BJ (cell line): ENCODE results near the gene COPS9. TPM values are rescaled to one million over a fixed set of nuclear protein-coding genes. Genes with fewer than 3 reads are reported as not detected.

Source experiments
- CTCF ChIA-PET: fragments of 350-600 bp; formaldehyde crosslinking; extraction: SDS; loops from one replicate; lab custom pipeline; 2021; ENCODE audit warnings: antibody characterized with exemption, inconsistent platforms; lab: Yijun Ruan, JAX
- POLR2A ChIA-PET: fragments of 300-600 bp; sonication (Branson Sonifier 250); formaldehyde crosslinking; extraction: SDS; loops from one replicate; lab custom pipeline; 2021; ENCODE audit warnings: antibody characterized with exemption; lab: Charles Lee
- DNase-seq: peaks from one replicate; pipeline ENCODE4 v3.0.0-alpha.2; 2011; ENCODE audit warnings: low read depth
- H3K27me3 ChIP-seq: 2 replicates; pipeline ENCODE4 v1.6.0; 2011; ENCODE audit warnings: low read length; ENCODE audit not compliant: control insufficient read depth, insufficient read depth
- H3K36me3 ChIP-seq: 2 replicates; pipeline ENCODE4 v1.5.1; 2011; ENCODE audit warnings: low read length; ENCODE audit not compliant: control insufficient read depth, insufficient read depth
- H3K4me3 ChIP-seq: 2 replicates; pipeline ENCODE4 v1.5.1; 2011; ENCODE audit warnings: low read depth, mild to moderate bottlenecking, control low read depth, low read length
- polyA plus RNA-seq: library from polyadenylated mRNA; depleted of rRNA; stranded (reverse); fragments of >200 nt; gene quantifications from 2 replicates; pipeline ENCODE4 v1.2.3, GENCODE V29; 2011
- TF ChIP-seq, protein P1 (sequence below): IDR thresholded peaks from 2 replicates; pipeline ENCODE4 v1.5.1; 2011; ENCODE audit warnings: low read depth, mild to moderate bottlenecking, control low read depth, inconsistent platforms, low read length, moderate library complexity; ENCODE audit not compliant: insufficient read depth

COPS9 gene
- polyA plus RNA-seq, 1 experiment = 334 TPM

DNA sequence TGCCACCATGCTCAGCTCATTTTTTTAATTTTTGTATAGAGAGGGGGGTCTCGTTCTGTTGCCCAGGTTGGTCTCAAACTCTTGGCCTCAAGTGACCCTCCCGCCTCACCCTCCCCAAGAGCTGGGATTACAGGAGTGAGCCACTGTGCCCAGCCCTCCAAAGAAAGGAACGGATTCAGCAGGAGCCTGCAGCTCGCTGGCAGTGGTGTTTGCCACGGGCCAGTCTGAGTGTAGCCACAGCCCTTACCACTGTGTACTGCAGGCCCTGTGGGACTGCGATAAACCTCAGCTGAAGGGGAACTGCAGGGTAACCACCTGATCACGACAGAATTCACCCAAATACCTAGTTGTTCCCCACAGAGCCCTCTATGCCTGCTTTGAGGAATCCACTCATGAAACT is 6.8 kb downstream of the COPS9 start:
- POLR2A ChIA-PET = no interaction called here
- CTCF ChIA-PET = interaction anchor here (1.7 kb wide), 1 partner anchor 15 kb away, joined by 7 read pairs; no protein-coding TSS in a partner anchor
- Histone ChIP-seq H3K4me3 (no peak overlapping the region), H3K27me3 (no peaks in the 10 kb centered on the region), H3K36me3 (peaks cover 32% of the 10 kb centered on the region)
- TF ChIP-seq, protein P1, sequence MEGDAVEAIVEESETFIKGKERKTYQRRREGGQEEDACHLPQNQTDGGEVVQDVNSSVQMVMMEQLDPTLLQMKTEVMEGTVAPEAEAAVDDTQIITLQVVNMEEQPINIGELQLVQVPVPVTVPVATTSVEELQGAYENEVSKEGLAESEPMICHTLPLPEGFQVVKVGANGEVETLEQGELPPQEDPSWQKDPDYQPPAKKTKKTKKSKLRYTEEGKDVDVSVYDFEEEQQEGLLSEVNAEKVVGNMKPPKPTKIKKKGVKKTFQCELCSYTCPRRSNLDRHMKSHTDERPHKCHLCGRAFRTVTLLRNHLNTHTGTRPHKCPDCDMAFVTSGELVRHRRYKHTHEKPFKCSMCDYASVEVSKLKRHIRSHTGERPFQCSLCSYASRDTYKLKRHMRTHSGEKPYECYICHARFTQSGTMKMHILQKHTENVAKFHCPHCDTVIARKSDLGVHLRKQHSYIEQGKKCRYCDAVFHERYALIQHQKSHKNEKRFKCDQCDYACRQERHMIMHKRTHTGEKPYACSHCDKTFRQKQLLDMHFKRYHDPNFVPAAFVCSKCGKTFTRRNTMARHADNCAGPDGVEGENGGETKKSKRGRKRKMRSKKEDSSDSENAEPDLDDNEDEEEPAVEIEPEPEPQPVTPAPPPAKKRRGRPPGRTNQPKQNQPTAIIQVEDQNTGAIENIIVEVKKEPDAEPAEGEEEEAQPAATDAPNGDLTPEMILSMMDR = no peak
- DNase-seq = no peak

DNA sequence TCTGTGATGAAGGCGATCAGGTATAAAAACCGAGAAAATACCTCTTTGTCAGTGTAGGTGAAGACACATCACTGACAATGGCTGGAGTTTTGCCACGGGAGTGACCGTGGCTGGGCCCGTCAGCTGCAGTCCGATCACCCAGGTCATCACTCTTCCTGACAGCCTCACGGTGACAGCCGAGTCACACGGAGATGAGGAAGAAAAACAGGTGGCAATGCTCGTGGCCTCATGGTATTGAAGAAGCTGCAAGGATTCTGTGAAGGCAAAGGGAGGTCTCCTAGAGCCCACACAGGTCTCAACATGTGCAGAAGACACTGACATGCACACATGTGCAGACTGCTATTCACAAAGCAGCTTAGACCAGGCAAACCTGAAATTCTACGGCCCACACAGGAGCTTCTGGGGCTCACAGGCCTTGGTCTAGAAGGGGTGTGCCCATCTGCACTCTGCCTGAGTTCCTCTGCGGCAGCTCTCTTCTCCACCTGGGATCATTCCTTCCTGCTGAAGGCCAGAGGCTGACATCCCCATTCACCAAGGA is 7.4 kb downstream of the COPS9 start:
- H3K4me3 ChIP-seq = no peak overlapping the region
- ChIA-PET POLR2A (no interaction called here), CTCF (interaction anchor here (1.7 kb wide), 1 partner anchor 15 kb away, joined by 7 read pairs; no protein-coding TSS in a partner anchor)
- TF ChIP-seq, protein P1 = no peak
- peaks cover 32% of the 10 kb centered on the region for H3K36me3 ChIP-seq
- H3K27me3 ChIP-seq = no peaks in the 10 kb centered on the region
- DNase-seq = no peak

DNA sequence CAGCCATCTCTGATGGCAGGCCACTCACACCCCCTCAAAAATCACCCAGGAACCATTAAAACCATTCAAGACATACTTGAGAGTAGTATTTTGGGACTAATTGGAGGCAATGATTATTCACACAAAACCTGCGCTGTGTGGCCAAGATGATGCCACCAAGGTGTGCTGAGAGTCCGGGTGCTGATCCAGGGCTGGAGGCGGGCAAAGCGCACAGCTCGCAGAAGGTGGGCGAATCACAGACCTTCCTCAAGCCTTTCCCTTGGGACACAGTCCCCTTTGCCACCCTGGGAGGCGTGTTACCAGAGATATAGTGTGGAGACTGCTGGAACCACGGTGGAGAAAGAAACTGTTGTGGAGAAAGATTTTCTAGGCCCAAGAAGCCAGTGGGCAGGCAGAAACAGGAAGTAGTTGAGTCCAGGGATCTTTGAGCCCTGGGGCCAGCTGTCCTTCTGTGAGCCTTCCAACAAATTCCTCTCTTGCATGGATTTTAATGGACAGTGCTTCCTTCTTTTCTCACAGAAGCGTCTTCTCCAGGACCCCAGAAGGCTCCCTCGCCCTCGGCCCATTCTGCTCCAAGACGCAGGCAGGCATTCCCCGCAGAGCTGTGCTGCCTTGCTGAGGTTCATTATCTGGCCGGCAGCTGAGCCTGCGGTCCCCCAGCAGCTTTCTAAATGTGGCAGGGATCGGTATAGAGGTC is 8.0 kb downstream of the COPS9 start:
- ChIA-PET CTCF (no interaction called here), POLR2A (no interaction called here)
- Histone ChIP-seq H3K27me3 (no peaks in the 10 kb centered on the region), H3K36me3 (peaks cover 29% of the 10 kb centered on the region), H3K4me3 (no peak overlapping the region)
- no peak for DNase-seq
- TF ChIP-seq, protein P1 = no peak

DNA sequence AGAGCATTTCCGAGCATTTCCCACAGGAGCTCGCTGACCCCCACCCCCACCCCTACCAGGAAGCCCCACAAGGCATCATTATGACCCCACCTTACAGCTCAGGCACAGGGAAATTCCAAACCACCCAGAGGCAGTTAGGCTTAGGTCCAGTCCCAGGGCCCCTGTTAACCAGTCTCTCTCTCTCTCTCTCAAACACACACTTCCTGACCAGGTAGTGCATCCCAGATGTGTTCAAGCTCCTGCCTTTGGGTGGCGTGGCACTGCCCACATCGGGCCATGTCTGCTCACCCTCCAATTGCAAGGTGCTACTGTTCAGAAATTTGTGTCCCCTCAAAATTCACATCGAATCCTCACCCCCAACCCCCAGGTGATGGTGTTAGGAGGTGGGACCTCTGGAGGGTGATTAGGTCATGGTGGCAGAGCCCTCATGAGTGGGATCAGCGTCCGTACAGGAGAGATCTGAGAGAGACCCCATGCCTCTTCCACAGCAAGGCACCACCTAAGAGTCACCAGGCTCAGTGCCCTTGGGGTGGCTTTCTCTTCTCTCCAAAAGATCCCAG is 8.8 kb downstream of the COPS9 start:
- no peak for DNase-seq
- ChIA-PET POLR2A (no interaction called here), CTCF (interaction anchor here (1.1 kb wide), 1 partner anchor 16 kb away, joined by 4 read pairs; no protein-coding TSS in a partner anchor)
- H3K27me3 ChIP-seq = no peaks in the 10 kb centered on the region
- H3K4me3 ChIP-seq = no peak overlapping the region
- TF ChIP-seq, protein P1 = no peak
- peaks cover 23% of the 10 kb centered on the region for H3K36me3 ChIP-seq

DNA sequence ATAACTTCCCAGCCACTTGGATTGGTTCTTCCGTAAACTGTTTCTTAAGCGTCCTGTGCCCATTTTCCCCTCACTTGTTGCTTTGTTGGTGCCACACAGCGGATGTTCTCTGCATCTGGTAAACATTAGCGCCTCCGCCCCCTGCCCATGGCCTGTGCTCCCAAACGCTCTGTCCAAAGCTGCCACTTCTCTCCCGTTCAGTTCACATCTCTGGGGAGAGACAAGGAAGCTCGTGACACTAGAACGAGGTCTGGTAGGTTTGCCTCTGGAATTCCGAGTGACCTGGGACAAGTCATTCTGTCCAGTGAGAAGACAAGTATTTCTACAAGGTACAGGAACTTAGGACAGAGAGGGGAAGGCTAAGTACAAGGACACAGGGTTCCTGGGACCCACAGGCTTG is 9.4 kb downstream of the COPS9 start:
- ChIA-PET CTCF (interaction anchor here (1.1 kb wide), 1 partner anchor 17 kb away, joined by 4 read pairs; no protein-coding TSS in a partner anchor), POLR2A (no interaction called here)
- H3K4me3 ChIP-seq = no peak overlapping the region
- peaks cover 20% of the 10 kb centered on the region for H3K36me3 ChIP-seq
- no peaks in the 10 kb centered on the region for H3K27me3 ChIP-seq
- TF ChIP-seq, protein P1 = no peak
- no peak for DNase-seq
